Activated CD8-positive, alpha-beta memory T cell treated with anti-CD3 and anti-CD28 coated beads, Interleukin-2, amount 50 U/mL, for 24 hours (primary cell): ENCODE measurements around the gene TMEM106C.

Source experiments
- DNase-seq: peaks from one replicate; pipeline ENCODE4 v3.0.0-alpha.2; 2020; ENCODE audit errors: extremely low read depth

The TMEM106C gene

GRCh38 chr12:47979686-47980085 is 16.3 kb downstream of the TMEM106C start:
- DNase-seq: no peak

- DNase-seq: no peak
Measured at GRCh38 chr12:47980197-47980596, 16.8 kb downstream of the TMEM106C start.

- DNase-seq: no peak
Measured at GRCh38 chr12:47980779-47981495, 17.5 kb downstream of the TMEM106C start.

- DNase-seq: no peak
Measured at GRCh38 chr12:47981496-47982260, 18.3 kb downstream of the TMEM106C start.

- DNase-seq: no peak
Measured at GRCh38 chr12:47982311-47982710, 18.9 kb downstream of the TMEM106C start.

GRCh38 chr12:47982770-47983169 is 19.4 kb downstream of the TMEM106C start:
- no peak for DNase-seq

- DNase-seq: no peak
Measured at GRCh38 chr12:47983541-47984115, 20.2 kb downstream of the TMEM106C start.

- no peak for DNase-seq
Measured at GRCh38 chr12:47984331-47984801, 21.0 kb downstream of the TMEM106C start.

GRCh38 chr12:47985596-47986290 is 22.3 kb downstream of the TMEM106C start:
- no peak for DNase-seq

GRCh38 chr12:47986291-47986660 is 22.9 kb downstream of the TMEM106C start:
- DNase-seq: no peak

- DNase-seq: no peak
Measured at GRCh38 chr12:47986832-47987231, 23.4 kb downstream of the TMEM106C start.

- DNase-seq: no peak
Measured at GRCh38 chr12:47987411-47988072, 24.1 kb downstream of the TMEM106C start.

GRCh38 chr12:47988073-47989022 is 25.0 kb downstream of the TMEM106C start:
- DNase-seq: no peak

GRCh38 chr12:47989023-47989417 is 25.6 kb downstream of the TMEM106C start:
- DNase-seq: no peak

GRCh38 chr12:47989666-47990065 is 26.3 kb downstream of the TMEM106C start:
- DNase-seq: no peak

- DNase-seq: no peak
Measured at GRCh38 chr12:47990351-47991105, 27.1 kb downstream of the TMEM106C start.

GRCh38 chr12:47991106-47992061 is 28.0 kb downstream of the TMEM106C start:
- no peak for DNase-seq

- DNase-seq: no peak
Measured at GRCh38 chr12:47992776-47993175, 29.4 kb downstream of the TMEM106C start.

GRCh38 chr12:47993491-47993890 is 30.1 kb downstream of the TMEM106C start:
- DNase-seq: no peak
